HG03280 (cell line): ENCODE data around the gene KCNT1.

Experiments used
- ATAC-seq: cut with Tn5 transposase; IDR thresholded peaks from one replicate; pipeline ENCODE4 v1.9.1; 2021; ENCODE audit warnings: mild to moderate bottlenecking, moderate library complexity; ENCODE audit not compliant: unreplicated experiment

Gene KCNT1

DNA sequence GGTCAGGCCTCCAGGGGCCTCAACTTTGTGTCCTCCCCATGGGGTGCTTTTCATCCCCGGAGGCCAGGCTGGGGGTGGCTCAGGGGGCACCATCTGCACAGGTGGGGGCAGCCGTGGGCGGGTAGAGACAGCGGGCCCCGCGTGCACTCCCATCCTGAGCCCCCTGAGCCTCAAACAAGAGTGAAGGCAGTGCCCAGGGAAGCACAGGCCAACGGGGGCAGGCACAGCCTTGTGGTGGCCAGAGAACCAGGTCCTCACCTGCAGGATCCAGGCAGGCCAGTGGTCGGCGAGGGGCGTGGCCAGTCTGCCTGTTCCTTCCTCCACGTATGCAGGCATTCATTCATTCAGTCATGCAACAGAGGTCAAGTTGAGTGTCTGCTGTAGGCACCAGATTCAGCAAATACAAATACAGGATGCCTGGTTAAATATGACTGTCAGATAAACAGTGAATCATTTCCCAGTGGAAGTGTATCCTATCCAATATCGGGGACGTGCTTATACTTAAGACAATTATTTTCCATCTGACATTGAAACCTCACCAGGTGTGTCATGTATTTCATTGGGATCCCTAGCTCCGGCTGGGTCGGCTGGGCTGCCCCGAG, 22.3 kb downstream of the KCNT1 start:
- no peak for ATAC-seq

DNA sequence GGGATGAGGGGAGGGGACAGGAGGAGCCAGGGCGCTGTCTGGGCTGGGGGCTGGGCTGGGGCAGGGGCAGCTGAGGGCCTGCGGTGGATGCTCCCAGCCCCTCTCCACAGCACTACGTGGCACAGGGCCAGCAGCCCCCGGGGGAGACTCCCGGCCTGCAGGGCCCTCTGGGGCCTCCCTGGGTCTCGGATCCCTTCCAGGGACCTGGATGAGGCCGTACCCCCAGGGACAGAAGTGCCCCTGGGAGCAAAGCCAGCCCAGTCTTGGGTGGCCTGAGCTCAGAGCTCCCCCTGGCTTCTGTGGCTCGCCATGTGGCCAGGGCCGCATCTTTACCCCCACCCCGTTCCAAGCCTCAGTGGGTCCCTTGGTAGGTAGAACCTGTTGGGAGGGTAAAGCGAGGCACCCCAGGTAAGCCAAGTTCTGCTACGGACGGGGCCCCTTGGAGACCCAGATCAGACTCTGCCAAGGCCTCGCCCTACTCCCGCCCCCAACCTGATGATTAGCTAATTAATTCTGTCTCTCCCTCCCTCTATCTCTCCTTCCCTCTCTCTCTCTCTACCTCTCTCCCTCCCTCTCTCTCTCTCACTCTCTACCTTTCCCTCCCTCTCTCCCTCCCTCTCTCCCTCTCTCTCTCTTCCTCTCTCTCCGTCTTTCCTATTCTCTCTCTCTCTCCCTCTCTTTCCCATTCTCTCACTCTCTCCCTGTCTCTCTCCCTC, 24.3 kb downstream of the KCNT1 start:
- no peak for ATAC-seq

DNA sequence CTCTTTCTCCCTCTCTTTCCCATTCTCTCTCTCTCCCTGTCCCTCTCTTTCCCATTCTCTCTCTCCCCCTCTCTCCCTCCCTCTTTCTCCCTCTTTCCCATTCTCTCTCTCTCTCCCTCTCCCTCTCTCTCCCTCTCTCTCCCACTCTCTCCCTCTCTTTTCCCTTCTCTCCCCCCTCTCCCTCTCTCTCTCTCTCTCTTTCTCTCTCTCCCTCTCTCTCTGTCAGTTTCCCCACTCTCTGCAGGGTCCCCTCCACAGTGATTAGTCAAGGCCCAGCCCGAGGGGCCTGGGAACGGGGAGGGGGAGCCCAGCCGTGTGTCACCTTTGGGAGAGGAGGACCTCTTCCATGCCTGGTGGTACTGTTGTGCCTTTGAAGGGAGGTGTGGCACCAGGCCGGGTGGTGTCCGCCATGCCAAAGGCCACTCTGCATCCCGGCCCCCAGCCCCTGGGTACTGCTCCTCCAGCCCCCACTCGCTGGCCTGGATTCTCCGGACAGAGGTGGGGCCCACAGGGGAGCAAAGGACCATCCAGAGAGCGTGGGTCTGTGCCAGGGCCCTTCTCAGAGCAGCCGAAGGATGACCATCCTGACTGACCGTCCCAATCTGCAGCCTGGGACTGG, 25.4 kb downstream of the KCNT1 start:
- ATAC-seq: no peak

DNA sequence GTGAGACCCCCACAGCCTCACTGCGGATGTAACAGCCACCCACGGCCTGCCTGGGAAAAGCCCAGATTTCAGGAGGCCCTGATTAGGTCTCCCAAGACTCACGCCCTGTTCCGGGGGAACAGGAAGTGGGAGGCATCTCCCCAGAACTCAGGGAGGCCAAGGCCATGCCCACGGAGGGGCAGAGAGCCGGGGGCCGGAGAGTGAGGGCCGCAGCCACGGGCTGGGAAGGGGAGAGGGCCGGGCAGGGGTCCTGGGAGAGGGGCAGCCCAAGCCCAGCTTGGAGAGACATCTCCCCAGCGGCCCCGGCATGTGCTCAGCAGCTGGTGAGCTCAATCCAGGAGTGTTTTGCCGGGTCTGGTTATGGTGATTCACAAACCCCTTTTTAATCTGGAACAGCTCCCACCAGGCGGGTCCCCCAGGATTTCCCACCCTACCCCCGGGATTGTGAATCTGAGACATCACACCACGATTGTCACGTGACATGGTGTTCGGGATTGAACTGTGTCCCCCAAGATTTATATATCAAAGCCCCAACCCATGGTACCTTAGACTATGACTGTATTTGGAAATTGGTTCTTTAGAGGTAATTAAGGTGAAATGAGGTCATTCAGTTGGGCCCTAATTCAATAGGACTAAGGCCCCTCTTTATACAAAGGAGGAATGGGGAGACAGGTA, 26.6 kb downstream of the KCNT1 start:
- ATAC-seq: no peak

DNA sequence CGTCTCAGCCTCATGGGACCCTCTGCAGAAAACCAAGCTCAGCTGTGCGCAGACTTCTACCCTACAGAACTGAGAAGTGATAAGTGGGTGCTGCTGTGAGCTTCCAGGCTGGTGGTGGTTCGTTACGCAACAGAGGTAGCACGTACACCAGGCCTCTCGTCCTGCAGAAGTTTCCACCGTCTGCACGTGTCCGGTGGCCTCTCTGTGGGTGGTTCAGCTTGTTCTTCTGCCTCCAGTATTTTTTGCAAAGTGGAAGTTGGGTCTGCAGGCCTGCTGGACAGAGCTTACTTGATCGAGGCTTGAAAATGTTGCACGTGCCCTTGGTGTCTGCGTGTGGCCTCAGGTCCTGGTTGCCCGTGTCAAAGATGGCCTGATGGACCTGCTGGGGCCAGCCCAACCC, 27.5 kb downstream of the KCNT1 start:
- no peak for ATAC-seq

DNA sequence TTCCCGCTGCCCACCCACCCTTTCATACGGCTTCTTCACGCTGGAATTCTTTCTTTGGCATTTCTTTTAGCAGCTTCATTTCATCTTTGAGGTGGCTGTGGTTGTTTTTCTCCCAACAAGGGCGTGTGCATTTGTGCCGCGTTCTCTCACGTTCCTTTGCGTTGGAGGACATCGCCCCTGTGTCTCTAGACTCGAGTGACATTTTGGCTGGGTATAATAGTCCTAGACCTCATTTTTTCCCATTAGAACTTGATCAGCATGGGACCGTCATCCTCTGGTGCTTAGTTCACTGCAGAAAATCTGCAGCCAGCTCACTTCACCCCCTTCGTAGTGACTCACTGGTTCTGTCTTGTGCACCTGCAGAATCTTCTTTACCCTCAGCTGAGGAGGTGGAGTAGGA, 29.5 kb downstream of the KCNT1 start:
- no peak for ATAC-seq

DNA sequence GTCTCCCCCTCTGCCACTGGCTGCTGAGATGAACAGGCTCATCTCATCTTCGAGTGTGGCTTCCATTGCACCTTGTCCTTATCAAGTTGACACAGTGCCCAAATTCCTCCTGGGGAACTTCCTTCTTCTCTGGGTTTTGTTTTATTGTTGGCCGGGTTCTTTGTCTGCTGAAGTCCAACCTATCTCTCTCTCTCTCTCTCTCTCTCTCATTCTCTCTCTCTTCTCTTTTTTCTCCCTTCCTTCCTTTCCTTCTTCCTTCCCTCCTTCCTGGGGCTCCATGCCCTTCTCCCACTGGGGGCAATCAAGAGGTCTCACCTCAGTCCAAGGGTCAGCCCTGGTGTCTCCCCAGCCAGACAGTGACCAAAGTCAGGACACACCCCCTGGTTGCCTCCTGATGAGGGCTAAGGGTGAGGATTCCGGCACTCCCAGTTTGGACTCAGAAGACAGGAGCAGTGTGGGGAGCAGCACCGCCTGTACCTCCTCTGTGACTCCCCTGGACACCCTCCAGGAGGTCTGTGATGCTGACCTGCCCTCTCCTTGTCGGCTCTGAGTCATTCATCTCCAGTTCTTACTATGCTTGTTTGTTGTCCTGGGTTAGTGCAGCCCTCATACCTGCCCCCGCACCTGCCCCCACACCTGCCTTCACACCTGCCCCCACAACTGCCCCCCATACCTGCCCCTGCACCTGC, 30.7 kb downstream of the KCNT1 start:
- no peak for ATAC-seq

DNA sequence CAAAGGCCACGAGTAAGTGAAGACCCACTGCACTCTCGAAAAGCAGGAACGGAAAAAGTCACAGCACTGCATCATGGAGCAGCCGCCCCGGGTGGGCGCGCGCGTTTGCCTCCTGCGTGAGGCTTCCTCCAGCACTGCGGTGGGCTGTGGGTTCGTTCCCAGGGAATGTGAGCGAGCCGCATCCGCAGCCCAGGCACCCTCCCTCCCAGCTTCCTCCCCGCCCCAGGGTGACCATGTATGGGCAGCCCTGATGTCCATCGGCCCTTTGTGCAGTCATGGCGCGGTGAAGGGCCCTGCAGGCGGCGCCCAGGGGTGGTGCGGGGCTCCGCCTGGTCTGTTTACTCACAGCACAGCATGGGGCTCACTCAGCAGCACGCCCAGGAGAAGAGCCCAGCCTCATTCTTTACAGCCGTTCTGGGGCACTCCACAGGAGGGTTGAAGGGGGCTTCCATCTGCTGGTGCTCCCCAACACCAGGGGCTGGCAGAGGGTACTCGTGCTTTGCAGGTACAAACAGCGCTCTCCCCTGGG, 32.7 kb downstream of the KCNT1 start:
- ATAC-seq: no peak

DNA sequence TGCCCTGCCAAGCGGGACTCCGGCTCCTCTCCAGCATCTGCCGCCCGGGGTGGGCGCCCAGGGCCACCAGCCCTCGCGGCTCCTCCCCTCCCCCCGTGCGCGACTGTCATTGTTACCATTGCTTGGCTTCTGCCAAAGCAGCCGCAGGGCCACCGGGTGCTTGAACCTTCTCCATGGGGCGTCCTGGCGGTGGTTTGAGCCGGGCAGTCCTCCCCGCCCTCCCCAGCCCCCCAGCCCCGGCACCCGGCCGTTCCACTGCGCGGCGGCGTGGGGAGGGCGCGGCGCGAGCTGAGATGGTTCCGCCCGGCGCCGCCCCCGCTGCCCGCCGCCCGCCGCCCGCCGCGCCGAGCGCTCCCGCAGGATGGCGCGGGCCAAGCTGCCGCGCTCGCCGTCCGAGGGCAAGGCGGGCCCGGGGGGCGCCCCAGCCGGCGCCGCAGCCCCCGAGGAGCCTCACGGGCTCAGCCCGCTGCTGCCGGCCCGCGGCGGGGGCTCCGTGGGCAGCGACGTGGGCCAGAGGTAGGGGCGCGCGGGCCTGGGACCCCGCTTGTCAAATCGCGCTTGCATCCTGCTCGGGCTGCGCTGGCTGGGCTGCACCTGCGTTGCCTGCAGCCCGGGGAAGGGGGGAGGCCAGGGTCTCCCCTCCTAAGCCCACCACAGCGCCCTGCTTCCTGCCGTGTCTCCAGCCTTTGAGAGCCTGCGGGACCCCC, 34.4 kb downstream of the KCNT1 start:
- no peak for ATAC-seq

DNA sequence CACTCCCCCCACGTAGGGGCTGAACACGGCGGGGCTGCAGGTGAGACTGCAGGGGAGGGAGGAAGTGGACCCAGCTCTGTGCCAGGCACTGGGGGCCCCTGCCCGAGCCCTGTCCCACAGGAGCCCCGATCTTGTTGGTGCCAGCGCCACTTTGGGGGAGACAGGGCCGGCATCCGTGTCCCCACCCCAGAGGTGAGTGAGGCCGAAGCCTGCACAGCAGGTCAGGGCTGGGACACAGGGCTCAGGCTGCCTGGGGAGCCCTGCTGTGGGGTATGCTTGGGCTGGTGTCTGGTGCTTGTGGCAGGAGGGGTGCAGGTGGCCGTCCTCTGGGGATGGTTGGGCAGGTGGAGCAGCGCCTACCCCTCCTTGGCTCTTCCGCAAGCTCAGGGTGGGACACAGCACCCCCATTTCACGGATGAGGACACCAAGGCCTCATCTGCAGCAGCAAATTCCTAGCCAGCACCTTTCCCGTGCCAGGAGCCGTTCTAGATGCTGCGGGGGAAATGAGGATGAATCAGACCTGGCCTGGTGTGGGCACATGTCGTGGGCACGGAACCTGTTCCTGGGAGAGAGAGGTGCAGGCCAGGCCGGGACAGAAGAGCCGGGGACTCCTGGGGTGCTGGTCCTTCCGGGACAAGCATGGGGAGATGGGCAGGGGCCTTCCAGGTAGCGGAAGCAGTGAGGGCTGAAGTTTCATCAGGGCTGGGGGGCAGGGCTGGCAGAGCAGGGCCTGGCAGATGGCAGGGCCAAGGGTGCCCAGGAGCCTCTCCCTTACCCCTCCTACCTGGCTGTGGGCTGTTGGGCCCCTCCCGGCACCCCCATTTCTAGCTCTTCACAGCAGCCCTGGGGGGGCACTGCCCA, 35.2 kb downstream of the KCNT1 start:
- no peak for ATAC-seq

DNA sequence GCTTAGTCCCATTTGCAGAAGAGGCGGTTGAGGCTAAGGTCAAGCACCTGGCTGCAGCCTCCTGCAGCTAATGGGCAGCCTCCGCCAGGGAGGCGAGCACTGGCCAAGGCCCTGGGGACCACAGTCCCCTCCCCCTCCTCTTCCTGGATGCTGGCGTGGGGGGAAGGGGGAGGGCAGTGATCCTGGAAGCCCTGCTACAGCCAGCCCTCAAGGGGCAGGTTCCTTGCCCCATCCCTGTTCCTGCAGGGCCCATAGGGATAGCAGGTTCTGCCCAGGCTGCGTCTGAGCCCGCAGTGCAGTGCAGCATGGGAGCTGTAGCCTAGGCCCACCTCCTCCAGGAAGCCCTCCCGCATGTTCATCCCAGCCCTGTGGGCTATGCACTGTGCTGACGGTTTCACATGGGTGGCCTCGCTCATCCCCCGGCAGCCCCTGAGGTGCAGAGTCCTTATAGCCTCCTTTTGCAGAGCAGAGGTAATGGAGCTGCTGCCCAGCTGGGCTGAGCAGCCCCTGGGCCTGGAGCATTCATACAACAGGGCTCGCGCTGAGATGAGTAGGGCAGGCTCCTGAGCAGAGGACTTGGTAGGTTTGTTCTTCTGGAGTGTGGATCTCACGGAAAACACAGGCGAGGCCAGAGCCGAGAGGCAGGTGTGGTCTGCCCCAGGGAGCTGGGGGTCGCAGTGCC, 36.0 kb downstream of the KCNT1 start:
- ATAC-seq: no peak

DNA sequence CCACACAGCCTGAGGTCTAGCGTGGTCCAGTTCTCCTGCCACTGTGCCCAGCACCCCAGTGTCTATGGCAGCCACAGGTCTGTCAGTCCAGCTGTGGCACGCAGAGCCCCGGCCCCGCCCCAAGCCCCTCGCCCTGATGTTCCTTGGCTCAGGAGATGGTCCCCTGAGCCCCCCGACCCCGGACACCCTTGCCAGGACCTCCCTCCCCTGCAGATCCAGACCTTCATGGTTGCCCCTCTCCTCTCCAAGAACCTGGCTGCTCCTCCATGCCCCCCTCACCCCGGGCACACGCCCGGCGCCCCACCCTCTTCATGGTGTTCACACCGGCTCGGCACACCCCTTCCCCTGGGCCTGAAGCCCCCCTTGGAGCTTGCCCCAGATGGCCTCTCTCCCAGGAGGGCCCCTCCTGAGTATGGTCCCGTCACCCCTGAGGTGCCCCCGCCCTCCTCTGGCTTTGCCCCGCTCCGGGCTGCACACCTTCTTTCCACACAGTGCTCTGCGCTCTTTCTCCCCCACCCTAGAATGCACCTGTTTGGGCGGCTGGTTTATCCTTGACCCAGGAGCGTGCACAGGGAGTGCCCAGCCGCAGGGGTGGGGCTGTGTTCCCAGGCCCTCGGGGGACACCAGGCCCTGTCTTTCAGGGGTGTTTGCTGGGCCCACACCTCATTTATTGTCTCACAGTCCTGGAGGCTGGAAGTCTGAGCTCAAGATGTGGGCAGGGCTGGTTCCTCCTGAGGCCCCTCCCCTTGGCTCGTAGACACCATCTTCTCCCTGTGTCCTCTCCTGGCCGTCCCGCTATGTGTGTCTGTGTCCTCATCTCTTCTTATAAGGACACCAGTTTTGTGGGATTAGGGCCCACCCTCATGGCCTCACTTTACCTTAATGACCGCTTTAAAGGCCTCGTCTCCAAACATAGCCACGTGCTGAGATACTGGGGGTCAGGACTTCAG, 37.6 kb downstream of the KCNT1 start:
- no peak for ATAC-seq

DNA sequence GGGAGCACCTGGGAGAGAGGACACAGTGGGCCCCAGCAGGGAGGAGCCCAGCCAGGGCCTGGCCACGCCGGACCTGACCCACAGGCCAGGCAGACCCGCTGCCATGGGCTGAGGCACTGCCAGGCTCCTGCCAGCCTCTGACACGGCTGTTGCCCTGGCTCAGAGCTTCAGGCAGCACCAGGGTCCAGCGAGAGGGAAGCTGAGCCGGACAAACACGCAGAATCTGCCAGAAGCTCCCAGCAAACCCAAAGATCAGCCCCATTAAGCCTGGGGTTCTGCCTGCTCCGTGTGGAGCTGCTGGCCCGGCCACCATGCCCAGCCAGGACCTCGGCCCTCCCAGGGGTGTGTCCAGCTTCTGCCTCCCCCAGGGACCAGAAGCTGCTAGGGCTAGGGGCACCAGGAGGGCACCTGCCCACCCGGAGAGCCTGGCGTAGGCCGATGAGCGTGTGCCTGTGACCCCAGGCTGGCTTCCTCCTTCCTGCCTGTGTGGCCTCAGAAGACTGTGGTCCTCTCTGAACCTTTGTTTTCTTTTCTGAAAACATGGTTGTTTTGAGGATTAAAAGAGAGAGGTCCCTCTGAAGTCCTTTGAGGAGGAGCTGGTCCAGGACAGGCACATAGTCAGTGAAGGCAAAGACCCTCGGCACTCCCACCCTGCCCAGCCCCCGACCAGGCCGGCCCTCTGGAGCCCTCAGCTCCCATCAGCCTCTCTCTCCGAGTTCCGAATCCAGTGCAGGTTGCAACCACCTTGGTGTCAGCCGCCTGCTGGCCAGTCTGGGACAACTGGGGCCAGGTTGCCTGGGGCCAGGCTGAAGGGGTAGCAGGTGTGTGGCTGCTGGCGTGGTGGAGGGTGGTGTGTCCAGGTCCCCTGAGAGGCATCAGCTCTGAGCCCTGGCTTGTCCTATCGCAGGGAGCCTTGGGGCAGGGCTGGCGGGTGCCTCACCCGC, 39.6 kb downstream of the KCNT1 start:
- no peak for ATAC-seq

DNA sequence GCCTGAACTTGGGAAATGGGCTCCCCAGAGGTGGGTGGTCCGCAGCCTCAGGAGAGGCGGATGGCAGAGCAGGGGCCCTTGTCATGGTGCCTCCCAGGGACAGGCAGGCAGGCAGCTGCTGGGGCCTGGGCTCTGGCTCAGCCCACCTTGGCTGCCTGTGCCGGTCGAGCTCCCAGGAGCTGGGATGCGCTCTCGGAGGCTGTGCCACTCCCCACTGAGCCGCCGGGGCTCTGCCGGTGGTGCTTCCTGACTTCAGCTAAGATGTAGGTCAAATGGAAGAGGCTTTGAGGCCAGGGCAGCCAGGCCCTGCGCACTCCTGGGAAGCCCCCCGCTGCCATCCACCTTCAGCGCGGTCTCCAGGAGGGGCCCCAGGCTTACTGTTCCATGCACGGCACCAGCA, 41.0 kb downstream of the KCNT1 start:
- ATAC-seq: no peak

DNA sequence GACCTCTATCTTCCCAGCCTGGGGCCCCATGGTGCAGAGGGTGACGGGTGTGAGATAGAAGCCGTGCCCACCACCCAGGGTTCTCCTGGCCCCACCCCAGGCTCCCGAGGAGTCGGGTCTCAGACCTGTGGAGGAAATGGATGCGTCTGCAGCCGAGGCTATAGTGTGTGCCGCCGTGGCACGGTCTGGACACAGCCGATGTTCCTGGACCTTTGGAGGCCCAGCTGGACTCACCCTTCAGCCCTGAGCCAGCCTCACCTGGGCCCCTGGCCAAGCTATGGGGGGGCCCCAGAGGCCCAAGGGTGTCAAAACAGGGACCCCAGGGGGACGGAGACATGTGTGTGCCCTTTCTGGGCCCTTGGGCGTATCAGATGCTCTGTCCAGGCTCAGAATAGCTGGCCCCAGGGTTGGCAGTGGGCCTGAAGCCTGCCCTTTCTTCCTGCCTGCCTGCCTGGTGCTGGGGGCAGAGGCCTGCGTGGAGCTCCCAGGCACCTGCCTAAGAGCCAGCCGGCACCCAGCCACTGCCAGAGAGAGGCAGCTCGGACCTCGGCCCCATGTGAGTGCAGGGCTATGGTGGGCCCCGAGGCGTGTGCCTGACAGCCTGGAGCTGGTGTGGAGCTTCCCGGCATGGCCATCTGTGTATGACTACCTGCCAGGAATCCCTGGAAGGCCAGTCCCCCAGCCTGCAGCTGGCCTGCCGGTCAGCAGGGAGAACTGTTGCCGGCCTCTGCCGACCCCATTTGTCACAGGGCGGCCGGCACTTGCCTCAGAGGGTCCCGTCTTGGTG, 41.8 kb downstream of the KCNT1 start:
- no peak for ATAC-seq
